ENCODE results near the gene SLC16A10. TPM values are rescaled to one million over a fixed set of nuclear protein-coding genes. Genes with fewer than 3 reads are reported as not detected.

The SLC16A10 gene
- total and polyA plus RNA-seq, 2 of the 4 experiments (the other 2 are of a cell fraction) = not detected

- Histone ChIP-seq H3K4me3 (ENCODE audit: insufficient read depth, low read depth, low read length) (no peak overlapping the region), H2AK5ac (ENCODE audit: low read depth, low read length) (no peak overlapping the region), H4K91ac (ENCODE audit: insufficient read depth, low read depth, low read length) (no peak overlapping the region), H2BK5ac (ENCODE audit: low read depth, low read length, poor library complexity, severe bottlenecking) (no peak overlapping the region), H4K5ac (ENCODE audit: low read depth, low read length) (no peak overlapping the region), H3K79me1 (ENCODE audit: low read depth in 1 of 2, low read length in 2 of 2) (no peaks in the 10 kb centered on the region), H3K14ac (replicated peaks; ENCODE audit: low read depth, low read length) (no peak overlapping the region), H3K23ac (ENCODE audit: low read depth, low read length) (no peak overlapping the region), H3K18ac (ENCODE audit: low read depth, low read length) (no peak overlapping the region), H3K4me1 (ENCODE audit: control insufficient read depth, insufficient read depth, low read length) (no peaks in the 10 kb centered on the region), H4K8ac (ENCODE audit: low read depth in 2 of 2, low read length in 2 of 2) (no peak overlapping the region), H2AFZ (replicated peaks; ENCODE audit: low read length, poor library complexity) (no peak overlapping the region), H3K9ac (ENCODE audit: low read depth, low read length) (no peak overlapping the region), H2BK120ac (ENCODE audit: low read depth, low read length) (no peak overlapping the region), H3K36me3 (ENCODE audit: control insufficient read depth, insufficient read depth, low read length) (no peaks in the 10 kb centered on the region), H4K20me1 (ENCODE audit: insufficient read depth, low read length) (no peaks in the 10 kb centered on the region), H3K9me3 (ENCODE audit: control insufficient read depth, insufficient read depth, low read length) (no peaks in the 10 kb centered on the region), H2BK20ac (ENCODE audit: low read depth, low read length) (no peak overlapping the region), H2AK9ac (replicated peaks; ENCODE audit: low read depth, low read length, poor library complexity) (no peak overlapping the region), H3K9me1 (ENCODE audit: insufficient read depth, low read length) (no peaks in the 10 kb centered on the region), H3K4ac (ENCODE audit: low read depth, low read length) (no peak overlapping the region), H3K4me2 (ENCODE audit: low read depth, low read length) (no peak overlapping the region), H3K27me3 (ENCODE audit: control insufficient read depth, insufficient read depth, low read length) (no peaks in the 10 kb centered on the region), H2BK15ac (ENCODE audit: low read depth, low read length) (no peak overlapping the region), H3K56ac (ENCODE audit: extremely low read depth, insufficient read depth, low read length) (no peak overlapping the region), H3K27ac (ENCODE audit: insufficient read depth, low read length) (no peak overlapping the region)
- ATAC-seq (ENCODE audit: low read depth) (no peak), DNase-seq (no peak)
- POLR2A ChIA-PET (ENCODE audit: unreplicated experiment) = no interaction called here
- CTCF ChIA-PET = interaction anchor here (1.3 kb wide), 1 partner anchor 10 kb away, joined by 3 read pairs; no protein-coding TSS in a partner anchor
- TF ChIP-seq FOS (IDR thresholded peaks at IDR 0.05; ENCODE audit: low read depth, low read length) = no peak
- no peak for TF ChIP-seq CEBPB (IDR thresholded peaks at IDR 0.05; ENCODE audit: low read depth, low read length)
- no peak for TF ChIP-seq NFE2L2 (IDR thresholded peaks at IDR 0.05; ENCODE audit: low read depth, low read length)
- intact Hi-C loops (cut with micrococcal nuclease) = no loop called here
- in situ Hi-C loops (cut with MboI; ENCODE audit: low sequenced_read_pairs) = loop anchor here (25.0 kb wide), 1 partner anchor 683 kb away; no protein-coding TSS in a partner anchor
- dilution Hi-C loops (cut with HindIII; ENCODE audit: low sequenced_read_pairs, unreplicated experiment) = no loop called here
- BruUV-seq (replicated peaks) = no TSS peak
- no CpG with 5 or more reads among the region's 1 CpG for WGBS, 2 experiments (ENCODE audit: extremely low coverage in 2 of 2, insufficient read length in 1 of 2)
These were observed 133.2 kb downstream of the SLC16A10 start for GRCh38 chr6:111220383-111221031.
